IgD-negative memory B cell (primary cell): Measurements from ENCODE around the gene RAD51D. TPM values are rescaled to one million over a fixed set of nuclear protein-coding genes. Genes with fewer than 3 reads are reported as not detected.
A peak's percentile ranks its signal among the peaks of the same experiment; 100 is the strongest.
"Not testable (repeated sequence)": the region's sequence is repeated elsewhere in the genome, so short reads cannot be mapped to it uniquely, and the experiment has no call there.

Experiments
- H3K27ac Mint-ChIP-seq, 3 donors: one replicate each; pipeline ENCODE4 v1.8.0; 2020 to 2022; ENCODE audit warnings: mild to moderate bottlenecking in 3 of 3, mixed read lengths in 3 of 3, moderate library complexity in 1 of 3
- H3K27me3 Mint-ChIP-seq: one replicate; pipeline ENCODE4 v1.8.0; 2021; ENCODE audit warnings: mixed read lengths
- H3K36me3 Mint-ChIP-seq: one replicate; pipeline ENCODE4 v1.8.0; 2020; ENCODE audit warnings: mild to moderate bottlenecking, mixed read lengths
- H3K4me1 Mint-ChIP-seq, 3 donors: one replicate each; pipeline ENCODE4 v1.8.0; 2020 to 2022; ENCODE audit warnings: mixed read lengths in 3 of 3, mild to moderate bottlenecking in 1 of 3
- H3K4me3 Mint-ChIP-seq, 4 donors: one replicate each; pipeline ENCODE4 v1.8.0; 2020 to 2022; ENCODE audit warnings: mild to moderate bottlenecking in 4 of 4, mixed read lengths in 4 of 4, moderate library complexity in 3 of 4
- H3K9me3 Mint-ChIP-seq, 3 donors: one replicate each; pipeline ENCODE4 v1.8.0; 2020 to 2021; ENCODE audit warnings: mixed read lengths in 3 of 3, mild to moderate bottlenecking in 1 of 3
- polyA plus RNA-seq: library from polyadenylated mRNA; unstranded; fragments of 300-500 nt; fragmentation: Illumina TruSeq; gene quantifications from one replicate; pipeline ENCODE4 v1.2.3, GENCODE V29; 2021

RAD51D gene
- polyA plus RNA-seq, 1 donor from 2014 or later: 14.3 TPM

DNA sequence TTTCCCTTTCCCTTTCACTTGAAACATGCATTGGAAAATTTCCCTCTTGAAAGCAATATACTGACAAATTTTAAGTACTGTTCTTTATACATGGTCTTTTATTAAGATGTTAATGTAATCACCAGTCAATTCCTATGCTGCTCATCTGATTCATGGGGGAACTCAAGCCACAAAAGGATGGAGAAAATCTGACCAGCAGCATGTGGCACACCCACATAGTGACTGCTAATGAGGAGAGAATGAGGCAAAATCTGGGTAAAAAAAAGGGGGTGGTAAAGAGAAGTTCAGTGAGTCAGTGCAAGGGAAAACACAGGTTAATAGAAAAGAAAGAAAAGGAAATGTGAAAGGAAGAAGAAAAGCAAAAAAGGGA is 67.4 kb downstream of the RAD51D start:
- H3K4me1 Mint-ChIP-seq: peaks cover 39 to 47% (median 39%) of the 10 kb centered on the region in 3 donors
- no peaks in the 10 kb centered on the region for H3K9me3 Mint-ChIP-seq

DNA sequence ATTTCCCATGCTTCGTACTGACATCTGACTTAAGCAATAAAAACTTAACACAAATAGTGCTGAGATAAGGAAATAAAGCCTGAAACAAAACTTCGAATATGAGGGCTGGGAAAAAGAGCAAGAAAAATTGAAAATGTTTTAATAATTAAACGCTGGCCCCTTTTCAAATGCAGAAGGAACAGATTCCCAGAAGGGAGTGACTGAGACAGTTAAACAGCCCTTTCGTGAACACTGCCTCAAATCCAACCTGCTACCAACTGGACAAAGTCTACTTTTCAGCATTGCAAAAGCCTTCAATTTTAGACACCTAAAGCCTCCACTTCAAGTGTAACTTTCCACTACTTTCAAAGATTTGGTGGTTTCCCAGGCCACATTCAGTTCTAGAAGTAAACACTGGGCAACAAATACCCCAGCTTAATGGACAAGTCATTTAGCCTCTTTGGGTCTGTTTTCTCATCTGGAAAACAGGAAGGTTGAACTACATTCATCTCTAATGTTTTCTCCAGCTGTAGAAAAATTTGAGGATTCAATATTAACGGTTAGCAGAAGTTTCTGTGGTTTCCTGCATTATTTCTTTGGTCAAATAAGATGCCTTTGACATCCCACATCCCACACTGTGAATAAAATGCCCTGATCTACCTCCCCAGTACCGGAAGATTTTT is 68.0 kb downstream of the RAD51D start:
- peaks cover 44 to 51% (median 44%) of the 10 kb centered on the region in 3 donors for H3K4me1 Mint-ChIP-seq
- peaks cover 11% of the 10 kb centered on the region for H3K36me3 Mint-ChIP-seq
- H3K4me3 Mint-ChIP-seq: peak overlapping the region; percentile 8 to 91 (median 72)
- H3K27me3 Mint-ChIP-seq: no peaks in the 10 kb centered on the region
- peak overlapping the region; percentile 84 to 99 (median 90) for H3K27ac Mint-ChIP-seq
- H3K9me3 Mint-ChIP-seq: no peaks in the 10 kb centered on the region

More for the DNA sequence above, 67.4 kb downstream of the RAD51D start:
- peak overlapping the region in 3 of 4 donors; percentile 57 to 91 (median 66) for H3K4me3 Mint-ChIP-seq
- H3K27me3 Mint-ChIP-seq: no peaks in the 10 kb centered on the region
- peak overlapping the region; percentile 84 to 99 (median 90) for H3K27ac Mint-ChIP-seq
- peaks cover 11% of the 10 kb centered on the region for H3K36me3 Mint-ChIP-seq

DNA sequence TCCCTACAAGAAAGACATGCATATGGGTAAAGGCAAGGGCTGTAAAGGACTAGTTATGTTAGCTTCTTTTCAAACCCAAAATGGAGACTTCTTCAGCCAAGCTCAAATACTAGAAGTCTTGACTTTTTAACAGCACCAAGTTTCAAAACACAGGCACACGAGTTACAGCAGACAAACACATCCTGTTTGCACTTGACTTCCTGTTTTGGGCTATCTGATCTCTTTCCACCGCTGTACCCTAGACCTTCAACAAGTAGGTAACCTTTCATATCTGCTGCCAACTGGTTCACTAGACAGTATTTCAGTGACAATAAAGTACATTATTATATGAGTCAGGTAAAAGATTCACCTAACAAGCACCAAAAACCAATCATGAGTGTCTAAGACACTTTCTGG is 68.5 kb downstream of the RAD51D start:
- no peaks in the 10 kb centered on the region for H3K9me3 Mint-ChIP-seq
- H3K27me3 Mint-ChIP-seq: no peaks in the 10 kb centered on the region
- H3K36me3 Mint-ChIP-seq: peaks cover 11% of the 10 kb centered on the region
- H3K27ac Mint-ChIP-seq: peak overlapping the region; percentile 84 to 99 (median 90)
- H3K4me1 Mint-ChIP-seq: peaks cover 48 to 55% (median 49%) of the 10 kb centered on the region in 3 donors
- peak overlapping the region; percentile 8 to 91 (median 72) for H3K4me3 Mint-ChIP-seq

DNA sequence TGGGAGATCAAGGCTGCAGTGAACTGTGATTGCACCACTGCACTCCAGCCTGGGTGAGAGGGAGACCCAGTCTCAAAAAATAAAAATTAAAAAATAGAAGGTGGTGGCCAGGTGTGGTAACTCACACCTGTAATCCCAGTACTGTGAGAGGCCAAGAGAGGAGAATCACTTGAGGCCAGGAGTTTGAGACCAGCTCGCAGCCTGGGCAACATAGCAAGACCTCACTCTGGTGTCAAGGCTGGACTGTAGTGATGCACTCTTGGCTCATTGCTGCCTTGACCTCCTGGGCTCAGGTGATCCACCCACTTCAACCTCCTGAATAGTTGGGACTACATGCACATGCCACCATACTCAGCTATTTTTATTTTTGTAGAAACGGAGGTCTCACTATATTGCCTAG is 69.5 kb downstream of the RAD51D start:
- Mint-ChIP-seq H3K36me3 (peaks cover 11% of the 10 kb centered on the region), H3K27ac (peak overlapping the region in 2 of 3 donors; percentile 87 to 93), H3K4me3 (peak overlapping the region in 1 of 4 donors; percentile 61), H3K4me1 (peaks cover 56 to 59% (median 58%) of the 10 kb centered on the region in 3 donors), H3K27me3 (no peaks in the 10 kb centered on the region), H3K9me3 (no peaks in the 10 kb centered on the region)

DNA sequence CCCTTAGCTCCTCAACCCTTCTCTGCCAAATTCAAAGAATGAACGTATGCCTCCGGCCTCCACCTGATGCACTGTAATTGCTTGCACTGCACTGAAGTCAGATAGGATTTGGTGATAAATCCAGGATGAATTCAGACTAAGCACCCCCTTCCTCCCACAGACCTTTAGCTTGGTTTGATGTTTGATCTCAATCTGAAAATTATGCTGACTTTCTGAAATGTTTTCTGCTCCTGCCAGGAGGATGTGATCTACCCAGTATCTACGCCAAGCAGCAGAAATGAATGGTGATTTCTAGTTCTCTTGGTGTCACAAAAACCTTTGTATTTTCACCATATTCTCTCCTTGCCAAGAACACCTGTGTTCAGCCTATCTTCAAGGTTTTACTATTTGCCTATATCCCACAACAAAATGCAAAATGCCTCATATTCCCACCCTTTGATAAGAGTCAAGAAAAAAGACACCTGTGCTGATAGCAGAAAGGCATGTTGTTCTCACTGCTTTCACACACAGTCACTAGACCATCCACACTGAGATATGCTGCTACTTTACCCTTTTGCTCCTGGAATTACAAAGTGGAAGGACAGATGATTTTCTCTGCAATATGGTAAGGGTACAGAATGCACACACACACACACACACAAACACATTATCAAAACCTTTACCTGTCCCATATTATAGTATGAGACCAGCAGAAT is 70.8 kb downstream of the RAD51D start:
- H3K36me3 Mint-ChIP-seq: peaks cover 5% of the 10 kb centered on the region
- peaks cover 55 to 62% (median 61%) of the 10 kb centered on the region in 3 donors for H3K4me1 Mint-ChIP-seq
- H3K27me3 Mint-ChIP-seq: no peaks in the 10 kb centered on the region
- H3K9me3 Mint-ChIP-seq: no peaks in the 10 kb centered on the region
- peak overlapping the region; percentile 47 to 75 (median 73) for H3K27ac Mint-ChIP-seq
- peak overlapping the region in 2 of 4 donors; percentile 31 to 38 for H3K4me3 Mint-ChIP-seq

DNA sequence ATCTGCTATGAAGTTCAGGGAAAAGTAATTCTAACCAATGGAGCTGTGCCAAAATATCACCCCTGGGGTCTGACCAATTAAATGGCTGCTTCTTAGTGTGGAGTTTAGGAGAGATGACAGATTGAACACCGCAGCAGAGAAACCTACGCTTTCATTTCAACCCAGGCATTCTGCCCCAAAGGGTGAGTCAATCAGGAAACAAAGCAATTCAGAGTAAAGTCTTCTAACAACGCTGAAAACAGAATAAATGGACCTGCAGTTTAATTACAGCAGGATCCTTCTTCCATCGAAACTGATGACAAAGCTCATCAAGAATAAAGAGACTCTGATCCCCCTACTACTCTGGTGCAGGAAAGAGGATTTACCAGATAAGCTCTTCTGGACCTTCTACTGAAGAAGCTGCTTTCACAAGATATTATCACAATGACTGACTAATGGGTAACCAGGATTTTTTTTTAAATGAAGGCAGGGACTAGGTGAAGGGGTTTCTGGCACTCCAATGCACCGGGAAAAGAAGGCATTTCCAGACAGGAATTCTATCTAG is 72.8 kb downstream of the RAD51D start:
- peaks cover 3% of the 10 kb centered on the region for H3K36me3 Mint-ChIP-seq
- peak overlapping the region; percentile 40 to 83 (median 82) for H3K27ac Mint-ChIP-seq
- peaks cover 40 to 46% (median 46%) of the 10 kb centered on the region in 3 donors for H3K4me1 Mint-ChIP-seq
- H3K9me3 Mint-ChIP-seq: no peaks in the 10 kb centered on the region
- H3K4me3 Mint-ChIP-seq: peak overlapping the region; percentile 48 to 89 (median 74)
- no peaks in the 10 kb centered on the region for H3K27me3 Mint-ChIP-seq

DNA sequence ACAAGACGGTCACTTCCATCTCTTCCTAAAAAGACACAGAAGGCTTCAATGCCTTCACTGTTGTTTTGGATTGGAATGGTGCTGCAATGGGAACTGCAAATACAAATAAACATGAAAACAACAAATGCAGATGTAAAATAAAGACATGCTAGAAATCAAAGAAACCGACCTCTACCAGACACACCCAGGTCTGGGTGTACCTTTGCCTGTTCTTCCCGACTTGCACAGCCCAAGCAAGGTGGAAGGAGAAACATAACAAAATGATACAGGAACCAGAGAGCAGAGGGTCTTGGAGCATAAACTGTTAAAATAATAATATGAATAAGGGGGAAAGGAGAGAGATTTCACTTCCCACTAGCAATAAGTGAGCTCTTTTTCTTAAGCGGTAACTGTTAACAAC is 73.4 kb downstream of the RAD51D start:
- H3K36me3 Mint-ChIP-seq: peaks cover 3% of the 10 kb centered on the region
- peak overlapping the region; percentile 40 to 83 (median 82) for H3K27ac Mint-ChIP-seq
- H3K4me3 Mint-ChIP-seq: peak overlapping the region; percentile 48 to 89 (median 74)
- no peaks in the 10 kb centered on the region for H3K9me3 Mint-ChIP-seq
- peaks cover 35 to 43% (median 40%) of the 10 kb centered on the region in 3 donors for H3K4me1 Mint-ChIP-seq
- H3K27me3 Mint-ChIP-seq: no peaks in the 10 kb centered on the region

DNA sequence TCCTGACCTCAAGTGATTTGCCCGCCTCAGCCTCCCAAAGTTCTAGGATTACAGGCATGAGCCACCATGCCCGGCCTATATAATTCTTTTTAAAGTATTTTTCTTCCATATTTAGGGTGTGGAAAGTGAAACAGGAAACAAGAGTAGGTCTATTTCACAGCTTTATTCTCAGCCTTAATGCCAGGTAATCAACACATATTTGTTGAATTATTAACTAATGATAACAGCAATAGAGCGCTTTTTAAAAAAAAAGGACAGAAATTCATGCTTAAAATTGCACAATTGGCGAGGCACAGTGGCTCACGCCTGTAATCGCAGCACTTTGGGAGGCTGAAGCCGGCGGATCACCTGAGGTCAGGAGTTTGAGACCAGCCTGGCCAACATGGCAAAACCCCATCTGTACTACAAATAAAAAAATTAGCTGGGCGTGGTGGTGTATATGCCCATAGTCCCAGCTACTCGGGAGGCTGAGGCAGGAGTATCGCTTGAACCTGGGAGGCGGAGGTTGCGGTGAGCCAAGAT is 74.1 kb downstream of the RAD51D start:
- peak overlapping the region; percentile 19 to 91 (median 68) for H3K4me3 Mint-ChIP-seq
- not testable (repeated sequence) for H3K27me3 Mint-ChIP-seq, H3K36me3 Mint-ChIP-seq, H3K9me3 Mint-ChIP-seq
- peak overlapping the region; percentile 40 to 82 (median 82) for H3K27ac Mint-ChIP-seq
- H3K4me1 Mint-ChIP-seq: peaks cover 31 to 40% (median 36%) of the 10 kb centered on the region in 3 donors

DNA sequence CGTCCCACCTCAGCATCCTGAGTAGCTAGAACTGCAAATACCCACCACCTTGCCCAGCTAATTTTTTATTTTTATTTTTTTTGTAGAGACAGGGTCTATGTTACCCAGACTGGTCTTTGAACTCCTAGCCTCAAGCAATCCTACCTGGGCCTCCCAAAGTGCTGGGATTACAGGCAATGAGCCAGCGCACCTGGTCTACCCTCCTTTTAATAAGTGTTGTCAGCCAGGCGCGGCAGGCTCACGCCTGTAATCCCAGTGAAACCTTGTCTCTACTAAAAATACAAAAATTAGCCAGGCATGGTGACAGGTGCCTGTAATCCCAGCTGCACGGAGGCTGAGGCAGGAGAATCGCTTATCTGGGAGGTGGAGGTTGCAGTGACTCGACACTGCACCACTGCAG is 75.5 kb downstream of the RAD51D start:
- Mint-ChIP-seq H3K9me3 (no peaks in the 10 kb centered on the region), H3K27ac (peak overlapping the region in 2 of 3 donors; percentile 23 to 86), H3K4me3 (no peak overlapping the region), H3K27me3 (no peaks in the 10 kb centered on the region), H3K4me1 (peaks cover 31 to 39% (median 33%) of the 10 kb centered on the region in 3 donors), H3K36me3 (peaks cover 6% of the 10 kb centered on the region)

Other genes starting within 250 kb of the RAD51D start
- gene CCT6B, start 158.4 kb downstream of the RAD51D start, polyA plus RNA-seq: 2.8 TPM
- 22.7 TPM for gene ZNF830, start 158.3 kb downstream of the RAD51D start, polyA plus RNA-seq
- 15.2 TPM for gene LIG3, start 139.3 kb downstream of the RAD51D start, polyA plus RNA-seq
- 28.9 TPM for gene RFFL, start 56.2 kb downstream of the RAD51D start, polyA plus RNA-seq
- not detected for gene FNDC8, start 1.8 kb upstream of the RAD51D start, polyA plus RNA-seq
- 6.0 TPM for gene NLE1, start 22.4 kb upstream of the RAD51D start, polyA plus RNA-seq
- not detected for gene UNC45B, start 28.0 kb upstream of the RAD51D start, polyA plus RNA-seq
- not detected for gene SLC35G3, start 74.5 kb upstream of the RAD51D start, polyA plus RNA-seq
- gene SLFN5, start 123.2 kb upstream of the RAD51D start, polyA plus RNA-seq: 8.9 TPM